ENCODE results near the gene UCHL1. TPM values are rescaled to one million over a fixed set of nuclear protein-coding genes. Genes with fewer than 3 reads are reported as not detected.

Gene UCHL1
- total RNA-seq, 1 experiment from 2014 or later: 0.74 TPM

- in situ Hi-C loops (cut with HindIII; ENCODE audit: low pct_unique_long_range_greater_than_20kb, low sequenced_read_pairs) (no loop called here), intact Hi-C loops (cut with micrococcal nuclease; ENCODE audit: unreplicated experiment) (no loop called here)
- no TSS peak for BruUV-seq (replicated peaks)
Measured at GRCh38 chr4:41315862-41316261, 59.1 kb downstream of the UCHL1 start.

More at GRCh38 chr4:41315862-41316261, 59.1 kb downstream of the UCHL1 start:
- Histone ChIP-seq H3K27me3 (ENCODE audit: control insufficient read depth, insufficient read depth, low read length) (no peaks in the 10 kb centered on the region), H3K36me3 (ENCODE audit: control insufficient read depth, insufficient read depth, low read length) (no peaks in the 10 kb centered on the region), H3K4me3 (ENCODE audit: low read depth in 2 of 2, low read length in 2 of 2) (no peak overlapping the region), H3K27ac (ENCODE audit: low read length) (no peak overlapping the region), H3K4me1 (ENCODE audit: control insufficient read depth, insufficient read depth, low read length) (no peaks in the 10 kb centered on the region), H3K9me3 (ENCODE audit: control insufficient read depth, insufficient read depth, low read depth, low read length) (no peaks in the 10 kb centered on the region)
- ChIA-PET CTCF (no interaction called here), POLR2A (no interaction called here)
- no peak for ATAC-seq
- TF ChIP-seq REST (IDR thresholded peaks at IDR 0.05; ENCODE audit: insufficient read depth in 1 of 2, low read depth in 2 of 2, low read length in 1 of 2) (no peak), TCF7L2 (IDR thresholded peaks at IDR 0.05; ENCODE audit: low read depth, low read length) (no peak), CTCF (IDR thresholded peaks at IDR 0.05) (no peak), SIN3A (IDR thresholded peaks at IDR 0.05; ENCODE audit: borderline replicate concordance, insufficient read depth, low read depth, low read length) (no peak), POLR2AphosphoS5 (IDR thresholded peaks at IDR 0.05; ENCODE audit: low read depth, low read length) (no peak)
- DNase-seq (ENCODE audit: low read depth, low spot score): no peak

Other genes starting within 250 kb of the UCHL1 start
- 27.1 TPM for gene APBB2, start 42.4 kb upstream of the UCHL1 start, total RNA-seq (2021; ENCODE audit: unreplicated experiment)